Esophagus muscularis mucosa (tissue), 3 donors: Measurements from ENCODE around the gene MYO1D.

Experiments used
- CTCF ChIP-seq, 3 experiments: fragments of 200-600 bp in 2 of 3; fragments of 450-650 bp in 1 of 3; sonication (generic) in 2 of 3; IDR thresholded peaks; one replicate each; pipeline ENCODE4 v1.5.1; 2017 to 2019; ENCODE audit warnings: antibody characterized with exemption in 3 of 3, mild to moderate bottlenecking in 2 of 3, moderate library complexity in 1 of 3
- POLR2A ChIP-seq: fragments of 450-650 bp; IDR thresholded peaks from one replicate; pipeline ENCODE4 v1.6.1; 2017; ENCODE audit warnings: antibody characterized with exemption, moderate library complexity, mild to moderate bottlenecking, low read depth

DNA sequence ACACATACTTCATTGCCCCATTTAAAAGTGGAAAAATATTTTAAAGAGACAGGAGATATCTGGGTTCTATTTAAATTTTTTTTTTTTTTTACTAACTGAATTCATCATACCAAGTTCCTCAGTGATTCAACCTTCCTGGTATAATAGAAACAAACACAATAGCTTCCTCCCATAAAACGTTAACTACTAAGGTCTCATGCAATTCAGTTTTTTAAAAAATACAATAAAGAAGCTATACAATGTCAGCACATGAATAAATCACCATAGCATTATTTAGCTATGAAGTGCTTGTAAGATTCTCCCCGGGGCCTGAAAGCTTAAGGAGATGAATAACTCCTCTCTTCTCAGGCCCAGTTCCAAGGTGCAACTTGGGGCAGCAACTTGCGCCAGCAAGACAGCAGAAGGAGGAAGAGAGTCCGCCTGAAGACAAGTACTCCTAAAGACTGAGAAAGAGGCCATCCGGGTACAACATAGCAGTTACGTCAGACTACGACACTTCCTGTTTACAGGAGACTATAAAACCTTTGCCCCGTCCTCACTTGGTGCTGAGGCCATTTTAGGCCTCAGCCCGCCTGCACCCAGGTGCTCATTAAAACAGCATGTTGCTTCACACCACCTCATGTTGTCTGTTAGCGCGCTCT, 81.5 kb downstream of the MYO1D start:
- TF ChIP-seq CTCF (IDR thresholded peaks at IDR 0.05) (no peak), POLR2A (no peak)
